ENCODE results near the gene SERTAD3. TPM values are rescaled to one million over a fixed set of nuclear protein-coding genes. Genes with fewer than 3 reads are reported as not detected.

SERTAD3 gene
- total RNA-seq, 2 donors from 2014 or later = 22.7 to 37.3 TPM

- peak overlapping the region; percentile 99 for H3K27ac ChIP-seq
- WGBS = under 1% methylated on average over 52 of the region's 52 CpGs
- H3K27me3 ChIP-seq (replicated peaks; ENCODE audit: insufficient read depth) = no peaks in the 10 kb centered on the region
- peaks cover 19% of the 10 kb centered on the region for H3K4me1 ChIP-seq (replicated peaks)
- peak; percentile 72 for TF ChIP-seq POLR2A (IDR thresholded peaks at IDR 0.05)
- peak in 1 of 4 experiments; percentile 5 for TF ChIP-seq CTCF (IDR thresholded peaks at IDR 0.05)
- TF ChIP-seq POLR2AphosphoS5 (IDR thresholded peaks at IDR 0.05) = peak; percentile 99
- intact Hi-C loops (cut with DNase I) = loop anchor here (10.0 kb wide), 1 partner anchor 151 kb away; no protein-coding TSS in a partner anchor
- peak overlapping the region; percentile 85 to 97 for H3K4me3 ChIP-seq
- DNase-seq (ENCODE audit: low spot score) = peak; percentile 100
- H3K9me3 ChIP-seq = no peaks in the 10 kb centered on the region
- peaks cover 0 to 9% of the 10 kb centered on the region in 2 donors for H3K36me3 ChIP-seq
Observed at GRCh38 chr19:40443131-40443999, 770 bp downstream of the SERTAD3 start.

- H3K4me3 ChIP-seq = peak overlapping the region; percentile 85 to 97
- 20% methylated on average over 22 of the region's 22 CpGs for WGBS
- no peak for DNase-seq (ENCODE audit: low spot score)
- no peak for TF ChIP-seq CTCF (IDR thresholded peaks at IDR 0.05)
- no peak for TF ChIP-seq POLR2AphosphoS5 (IDR thresholded peaks at IDR 0.05)
- TF ChIP-seq POLR2A (IDR thresholded peaks at IDR 0.05) = no peak
- H3K27ac ChIP-seq = peak overlapping the region; percentile 99
- H3K36me3 ChIP-seq = peaks cover 0 to 9% of the 10 kb centered on the region in 2 donors
- H3K4me1 ChIP-seq (replicated peaks) = peaks cover 19% of the 10 kb centered on the region
- H3K27me3 ChIP-seq (replicated peaks; ENCODE audit: insufficient read depth) = no peaks in the 10 kb centered on the region
- no peaks in the 10 kb centered on the region for H3K9me3 ChIP-seq
- intact Hi-C loops (cut with DNase I) = loop anchor here (10.0 kb wide), 1 partner anchor 152 kb away; no protein-coding TSS in a partner anchor
Observed at GRCh38 chr19:40442328-40443130, 1.6 kb downstream of the SERTAD3 start.

DNA sequence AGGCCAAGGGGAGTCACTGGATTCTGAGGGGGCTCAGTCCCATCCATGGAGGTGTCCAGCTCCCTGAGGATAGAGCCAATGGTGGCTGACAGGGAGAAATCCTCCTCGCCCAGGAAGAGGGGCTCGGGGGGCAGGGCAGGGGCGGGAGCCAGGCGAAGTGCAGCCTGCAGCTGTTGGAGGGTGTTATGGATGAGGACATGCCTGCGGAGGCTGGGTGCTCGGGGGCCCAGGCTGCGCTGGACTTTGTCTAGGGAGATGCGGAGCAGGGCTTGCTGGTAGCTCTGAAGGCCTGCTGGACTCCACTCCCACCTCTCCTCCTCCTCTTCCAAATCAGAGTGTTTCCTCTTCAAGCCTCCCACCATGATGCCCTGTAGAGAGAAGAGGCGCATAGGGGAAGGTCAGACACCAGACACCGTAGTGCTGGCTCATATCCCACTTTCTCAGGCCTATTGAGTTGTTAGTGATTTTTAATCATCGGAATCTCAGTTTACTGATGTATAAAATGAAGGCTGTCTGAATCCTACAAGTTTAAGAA lies 2.3 kb downstream of the SERTAD3 start:
- no peak for DNase-seq (ENCODE audit: low spot score)

DNA sequence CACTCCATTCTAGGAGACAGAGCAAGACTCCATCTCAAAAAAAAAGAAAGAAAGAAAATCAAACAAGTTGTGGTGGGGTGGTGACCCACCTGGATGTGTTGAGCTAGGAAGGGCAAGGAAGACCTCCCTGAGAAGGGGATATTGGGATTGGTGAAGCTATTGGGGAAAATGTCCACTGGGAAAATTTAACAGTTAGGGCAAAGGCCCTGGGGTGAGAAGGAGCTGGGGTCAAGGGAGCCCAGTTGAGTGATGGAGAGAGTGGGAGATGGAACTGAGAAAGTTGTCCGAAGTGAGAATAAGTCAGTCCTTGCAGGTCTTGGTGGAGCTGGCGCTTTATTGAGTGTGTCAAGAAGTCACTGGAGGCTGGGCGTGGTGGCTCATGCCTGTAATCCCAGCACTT lies 5.9 kb downstream of the SERTAD3 start:
- Histone ChIP-seq H3K27me3 (replicated peaks; ENCODE audit: insufficient read depth) (no peaks in the 10 kb centered on the region), H3K9me3 (no peaks in the 10 kb centered on the region), H3K36me3 (peaks cover 0 to 9% of the 10 kb centered on the region in 2 donors), H3K4me1 (replicated peaks) (peaks cover 16% of the 10 kb centered on the region), H3K27ac (no peak overlapping the region), H3K4me3 (no peak overlapping the region)
- no peak for DNase-seq (ENCODE audit: low spot score)
- TF ChIP-seq POLR2A (IDR thresholded peaks at IDR 0.05) = no peak
- TF ChIP-seq POLR2AphosphoS5 (IDR thresholded peaks at IDR 0.05) = no peak
- TF ChIP-seq CTCF (IDR thresholded peaks at IDR 0.05) = no peak
- intact Hi-C loops (cut with DNase I) = no loop called here
- 100% methylated on average over 3 of the region's 3 CpGs for WGBS

More for the DNA sequence above, 2.3 kb downstream of the SERTAD3 start:
- H3K27me3 ChIP-seq (replicated peaks; ENCODE audit: insufficient read depth) = no peaks in the 10 kb centered on the region
- peak overlapping the region; percentile 99 for H3K27ac ChIP-seq
- peaks cover 19% of the 10 kb centered on the region for H3K4me1 ChIP-seq (replicated peaks)
- intact Hi-C loops (cut with DNase I) = loop anchor here (10.0 kb wide), 1 partner anchor 153 kb away; no protein-coding TSS in a partner anchor
- no peak overlapping the region for H3K4me3 ChIP-seq
- H3K36me3 ChIP-seq = peaks cover 0 to 9% of the 10 kb centered on the region in 2 donors
- TF ChIP-seq CTCF (IDR thresholded peaks at IDR 0.05) (no peak), POLR2A (IDR thresholded peaks at IDR 0.05) (no peak), POLR2AphosphoS5 (IDR thresholded peaks at IDR 0.05) (no peak)
- WGBS = 82% methylated on average over 11 of the region's 11 CpGs
- no peaks in the 10 kb centered on the region for H3K9me3 ChIP-seq
